GM12801 (cell line): Measurements from ENCODE around the gene SMPDL3B.

Experiments used
- CTCF ChIP-seq: IDR thresholded peaks from one replicate; pipeline ENCODE4 v1.5.1; 2011; ENCODE audit warnings: control low read depth; ENCODE audit not compliant: insufficient read length; ENCODE audit errors: extremely low read depth

Gene SMPDL3B, protein sequence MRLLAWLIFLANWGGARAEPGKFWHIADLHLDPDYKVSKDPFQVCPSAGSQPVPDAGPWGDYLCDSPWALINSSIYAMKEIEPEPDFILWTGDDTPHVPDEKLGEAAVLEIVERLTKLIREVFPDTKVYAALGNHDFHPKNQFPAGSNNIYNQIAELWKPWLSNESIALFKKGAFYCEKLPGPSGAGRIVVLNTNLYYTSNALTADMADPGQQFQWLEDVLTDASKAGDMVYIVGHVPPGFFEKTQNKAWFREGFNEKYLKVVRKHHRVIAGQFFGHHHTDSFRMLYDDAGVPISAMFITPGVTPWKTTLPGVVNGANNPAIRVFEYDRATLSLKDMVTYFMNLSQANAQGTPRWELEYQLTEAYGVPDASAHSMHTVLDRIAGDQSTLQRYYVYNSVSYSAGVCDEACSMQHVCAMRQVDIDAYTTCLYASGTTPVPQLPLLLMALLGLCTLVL

DNA sequence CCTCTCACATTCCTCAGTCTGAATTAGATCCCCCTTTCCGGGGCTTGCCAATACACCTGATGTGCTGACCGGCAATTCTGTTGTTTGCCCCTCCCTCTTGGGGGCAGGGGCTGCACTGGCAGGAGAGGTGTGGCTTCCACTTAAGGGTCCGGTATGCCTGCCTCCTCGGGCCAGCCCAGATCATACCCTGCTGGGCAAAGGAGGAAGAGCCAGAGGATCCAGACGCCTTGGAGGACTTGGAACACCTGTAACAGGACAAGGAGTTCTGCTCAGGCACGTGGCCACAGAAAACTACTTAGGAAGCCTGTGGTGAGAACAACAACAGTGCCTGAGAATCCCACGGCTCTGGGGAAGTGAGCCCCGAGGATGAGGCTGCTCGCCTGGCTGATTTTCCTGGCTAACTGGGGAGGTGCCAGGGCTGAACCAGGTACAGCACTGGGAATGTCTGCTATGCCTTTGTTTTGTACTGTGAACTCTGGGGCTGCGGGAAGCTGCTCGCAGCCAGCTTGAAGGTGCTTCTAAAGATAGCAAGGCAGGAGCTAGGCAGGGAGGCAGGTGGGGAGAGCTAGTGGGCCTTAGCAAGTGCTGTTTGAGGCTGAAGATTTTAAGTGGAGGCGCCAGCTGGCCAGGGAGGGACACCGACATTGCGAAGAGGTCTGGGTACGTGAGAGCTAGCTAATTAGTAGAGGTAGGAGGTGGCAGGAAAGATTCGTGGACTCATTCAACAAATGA, at the start of gene SMPDL3B:
SMPDL3B (plus strand) TSS at position 183 of the 732 bp plus-strand sequence; CDS start at position 367, 184 bp downstream.
- TF ChIP-seq CTCF = no peak

- no peak for TF ChIP-seq CTCF
Measured at GRCh38 chr1:27885114-27885528, 49.7 kb upstream of the SMPDL3B start.

- no peak for TF ChIP-seq CTCF
Measured at GRCh38 chr1:27885621-27886352, 49.0 kb upstream of the SMPDL3B start.

- no peak for TF ChIP-seq CTCF
Measured at GRCh38 chr1:27886353-27886679, 48.5 kb upstream of the SMPDL3B start.

DNA sequence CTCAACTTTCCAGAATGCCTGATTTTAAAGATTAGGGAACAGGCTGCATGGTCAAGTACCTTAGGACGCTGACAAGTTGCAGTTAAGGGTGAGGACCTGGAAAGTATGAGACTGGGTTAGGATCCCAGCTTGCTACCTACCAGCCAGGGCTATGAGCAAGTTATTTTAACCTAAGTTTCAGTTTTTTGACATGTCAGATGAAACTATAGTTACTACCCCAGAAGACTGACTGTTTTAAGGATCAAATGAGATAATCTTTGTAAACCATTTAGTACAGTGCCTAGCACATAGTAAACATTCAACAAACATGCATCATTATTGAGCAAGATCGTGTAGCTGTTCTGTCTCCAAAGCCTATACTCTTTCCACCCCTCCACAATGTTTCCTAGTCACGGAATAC, 48.1 kb upstream of the SMPDL3B start:
- TF ChIP-seq CTCF = no peak

DNA sequence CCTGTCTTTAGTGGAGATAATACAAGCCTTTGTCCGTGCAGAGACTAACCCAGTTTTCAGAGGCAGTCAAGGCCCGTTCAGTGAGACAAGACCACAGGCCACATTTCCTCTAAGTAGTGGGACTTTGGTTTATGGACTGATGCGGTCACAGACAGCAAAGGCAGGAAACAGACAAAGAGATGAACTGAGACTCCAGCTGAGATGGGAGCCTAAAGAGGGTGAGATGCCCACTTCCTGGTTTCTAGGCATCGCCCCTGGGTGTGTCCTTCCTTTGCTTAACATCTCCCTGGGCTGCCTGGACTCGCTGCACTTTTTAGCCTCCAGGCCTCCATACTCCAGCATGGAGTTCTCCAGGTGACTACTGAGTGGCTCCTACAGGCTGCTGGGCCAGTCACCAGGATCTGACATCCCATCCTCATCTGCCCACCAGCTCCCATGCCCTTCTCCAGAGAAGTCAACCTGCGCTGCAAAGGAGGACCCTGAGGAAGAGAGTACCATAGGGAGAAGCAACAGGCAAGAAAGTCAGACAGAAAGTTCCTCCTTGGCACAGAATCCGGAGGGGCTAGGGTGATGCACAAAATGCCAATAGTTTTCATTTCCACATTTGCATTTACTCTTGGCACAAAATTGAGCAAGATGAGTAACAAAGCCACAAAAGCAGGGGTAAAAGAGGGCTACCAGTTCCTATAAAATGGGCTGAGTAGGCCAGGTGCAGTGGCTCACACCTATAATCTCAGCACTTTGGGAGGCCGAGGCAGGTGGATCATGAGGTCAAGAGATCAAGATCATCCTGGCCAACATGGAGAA, 47.4 kb upstream of the SMPDL3B start:
- no peak for TF ChIP-seq CTCF
